Immature natural killer cell (primary cell): Measurements from ENCODE around the gene FOXB1. TPM values are rescaled to one million over a fixed set of nuclear protein-coding genes. Genes with fewer than 3 reads are reported as not detected.

Experiments
- DNase-seq, 3 donors: peaks; one replicate each; pipeline ENCODE4 v3.0.0; 2022; ENCODE audit warnings: mixed read lengths in 1 of 3
- H3K27ac Mint-ChIP-seq, 6 donors: one replicate each; pipeline ENCODE4 v1.8.0; 2020; ENCODE audit warnings: mixed read lengths in 6 of 6, mild to moderate bottlenecking in 5 of 6, inconsistent platforms in 4 of 6, moderate library complexity in 3 of 6
- H3K27me3 Mint-ChIP-seq, 3 donors: one replicate each; pipeline ENCODE4 v1.8.0; 2020 to 2021; ENCODE audit warnings: low read depth in 3 of 3, mild to moderate bottlenecking in 3 of 3, mixed read lengths in 3 of 3, moderate library complexity in 3 of 3, inconsistent platforms in 1 of 3
- H3K36me3 Mint-ChIP-seq, 3 donors: one replicate each; pipeline ENCODE4 v1.8.0; 2020; ENCODE audit warnings: mixed read lengths in 3 of 3, inconsistent platforms in 2 of 3, mild to moderate bottlenecking in 2 of 3
- H3K4me1 Mint-ChIP-seq, 2 donors: one replicate each; pipeline ENCODE4 v1.8.0; 2020; ENCODE audit warnings: inconsistent platforms in 2 of 2, mild to moderate bottlenecking in 2 of 2, mixed read lengths in 2 of 2, moderate library complexity in 1 of 2
- H3K4me3 Mint-ChIP-seq, 5 donors: one replicate each; pipeline ENCODE4 v1.8.0; 2020; ENCODE audit warnings: mild to moderate bottlenecking in 5 of 5, mixed read lengths in 5 of 5, inconsistent platforms in 3 of 5, moderate library complexity in 3 of 5
- H3K9me3 Mint-ChIP-seq, 6 donors: one replicate each; pipeline ENCODE4 v1.8.0; 2020; ENCODE audit warnings: mild to moderate bottlenecking in 6 of 6, mixed read lengths in 6 of 6, inconsistent platforms in 4 of 6, moderate library complexity in 3 of 6
- polyA plus RNA-seq, 3 donors: library from polyadenylated mRNA; unstranded; fragments of 300-500 nt; fragmentation: Illumina TruSeq; gene quantifications; one replicate each; pipeline ENCODE4 v1.2.3, GENCODE V29; 2021

FOXB1 gene
- polyA plus RNA-seq, result under 1 TPM in 1 of 3 donors, not detected in 2; 0.07 TPM

- Mint-ChIP-seq H3K4me3 (peak within 1 kb of the TSS; percentile 84 to 98 (median 92)), H3K27me3 (peaks cover 52 to 81% (median 75%) of the 10 kb centered on the region in 3 donors), H3K9me3 (peaks cover 0 to 5% (median 2%) of the 10 kb centered on the region in 6 donors), H3K4me1 (peaks cover 37 to 38% of the 10 kb centered on the region in 2 donors), H3K36me3 (peaks cover 0 to 4% (median 0%) of the 10 kb centered on the region in 3 donors), H3K27ac (peak within 1 kb of the TSS in 1 of 6 donors; percentile 13)
- DNase-seq, result no peak
Observed at GRCh38 chr15:60004009-60004845, at the start of gene FOXB1. FOXB1 (plus strand) TSS chr15:60004311; CDS start chr15:60004964, 653 bp downstream.

GRCh38 chr15:59958288-59958687 lies 45.8 kb upstream of the FOXB1 start:
- Mint-ChIP-seq H3K4me1 (no peaks in the 10 kb centered on the region), H3K36me3 (peaks cover 6 to 13% (median 8%) of the 10 kb centered on the region in 3 donors), H3K4me3 (no peak overlapping the region), H3K27ac (no peak overlapping the region), H3K9me3 (peaks cover 18 to 30% (median 23%) of the 10 kb centered on the region in 6 donors), H3K27me3 (peaks cover 9 to 11% (median 11%) of the 10 kb centered on the region in 3 donors)
- DNase-seq, result no peak

GRCh38 chr15:59960318-59960717 lies 43.8 kb upstream of the FOXB1 start:
- no peak overlapping the region for H3K4me3 Mint-ChIP-seq
- H3K27me3 Mint-ChIP-seq, result peaks cover 9 to 13% (median 11%) of the 10 kb centered on the region in 3 donors
- peaks cover 8 to 14% (median 13%) of the 10 kb centered on the region in 3 donors for H3K36me3 Mint-ChIP-seq
- peaks cover 19 to 35% (median 28%) of the 10 kb centered on the region in 6 donors for H3K9me3 Mint-ChIP-seq
- no peak for DNase-seq
- H3K4me1 Mint-ChIP-seq, result no peaks in the 10 kb centered on the region
- H3K27ac Mint-ChIP-seq, result no peak overlapping the region

GRCh38 chr15:59963322-59963721 lies 40.8 kb upstream of the FOXB1 start:
- H3K4me1 Mint-ChIP-seq, result no peaks in the 10 kb centered on the region
- DNase-seq, result no peak
- H3K27me3 Mint-ChIP-seq, result peaks cover 3 to 14% (median 12%) of the 10 kb centered on the region in 3 donors
- H3K4me3 Mint-ChIP-seq, result no peak overlapping the region
- H3K27ac Mint-ChIP-seq, result no peak overlapping the region
- peaks cover 16 to 33% (median 26%) of the 10 kb centered on the region in 6 donors for H3K9me3 Mint-ChIP-seq
- H3K36me3 Mint-ChIP-seq, result peaks cover 8 to 14% (median 13%) of the 10 kb centered on the region in 3 donors

GRCh38 chr15:59963925-59964324 lies 40.2 kb upstream of the FOXB1 start:
- no peak overlapping the region for H3K4me3 Mint-ChIP-seq
- DNase-seq, result no peak
- no peaks in the 10 kb centered on the region for H3K4me1 Mint-ChIP-seq
- no peak overlapping the region for H3K27ac Mint-ChIP-seq
- H3K27me3 Mint-ChIP-seq, result peaks cover 3 to 14% (median 14%) of the 10 kb centered on the region in 3 donors
- H3K9me3 Mint-ChIP-seq, result peaks cover 15 to 33% (median 26%) of the 10 kb centered on the region in 6 donors
- H3K36me3 Mint-ChIP-seq, result peaks cover 8 to 14% (median 13%) of the 10 kb centered on the region in 3 donors

GRCh38 chr15:59965741-59966140 lies 38.4 kb upstream of the FOXB1 start:
- Mint-ChIP-seq H3K27ac (no peak overlapping the region), H3K4me1 (no peaks in the 10 kb centered on the region)

GRCh38 chr15:59966262-59966661 lies 37.8 kb upstream of the FOXB1 start:
- peaks cover 0 to 8% (median 0%) of the 10 kb centered on the region in 3 donors for H3K36me3 Mint-ChIP-seq
- peaks cover 1 to 16% (median 11%) of the 10 kb centered on the region in 6 donors for H3K9me3 Mint-ChIP-seq
- DNase-seq, result no peak
- H3K27ac Mint-ChIP-seq, result no peak overlapping the region
- H3K4me1 Mint-ChIP-seq, result no peaks in the 10 kb centered on the region
- H3K4me3 Mint-ChIP-seq, result no peak overlapping the region
- H3K27me3 Mint-ChIP-seq, result peaks cover 2 to 15% (median 12%) of the 10 kb centered on the region in 3 donors

More at GRCh38 chr15:59965741-59966140, 38.4 kb upstream of the FOXB1 start:
- DNase-seq, result no peak
- H3K4me3 Mint-ChIP-seq, result no peak overlapping the region
- peaks cover 2 to 19% (median 14%) of the 10 kb centered on the region in 3 donors for H3K27me3 Mint-ChIP-seq
- peaks cover 4 to 21% (median 15%) of the 10 kb centered on the region in 6 donors for H3K9me3 Mint-ChIP-seq
- H3K36me3 Mint-ChIP-seq, result peaks cover 0 to 8% (median 4%) of the 10 kb centered on the region in 3 donors

GRCh38 chr15:59968314-59968713 lies 35.8 kb upstream of the FOXB1 start:
- peaks cover 2 to 17% (median 13%) of the 10 kb centered on the region in 3 donors for H3K27me3 Mint-ChIP-seq
- no peak overlapping the region for H3K4me3 Mint-ChIP-seq
- peaks cover 0 to 8% (median 5%) of the 10 kb centered on the region in 6 donors for H3K9me3 Mint-ChIP-seq
- H3K36me3 Mint-ChIP-seq, result peaks cover 0 to 8% (median 0%) of the 10 kb centered on the region in 3 donors
- DNase-seq, result no peak
- H3K4me1 Mint-ChIP-seq, result no peaks in the 10 kb centered on the region
- H3K27ac Mint-ChIP-seq, result no peak overlapping the region

GRCh38 chr15:59972241-59972640 lies 31.9 kb upstream of the FOXB1 start:
- DNase-seq, result no peak
- peaks cover 0 to 2% (median 0%) of the 10 kb centered on the region in 6 donors for H3K9me3 Mint-ChIP-seq
- no peak overlapping the region for H3K4me3 Mint-ChIP-seq
- H3K36me3 Mint-ChIP-seq, result no peaks in the 10 kb centered on the region
- H3K4me1 Mint-ChIP-seq, result peaks cover 22 to 28% of the 10 kb centered on the region in 2 donors
- peaks cover 4 to 16% (median 12%) of the 10 kb centered on the region in 3 donors for H3K27me3 Mint-ChIP-seq
- no peak overlapping the region for H3K27ac Mint-ChIP-seq

- Mint-ChIP-seq H3K27me3 (peaks cover 2 to 12% (median 7%) of the 10 kb centered on the region in 3 donors), H3K4me1 (peaks cover 25 to 31% of the 10 kb centered on the region in 2 donors), H3K27ac (peak overlapping the region; percentile 13 to 81 (median 50)), H3K36me3 (peaks cover 0 to under 1% (median 0%) of the 10 kb centered on the region in 3 donors), H3K4me3 (peak overlapping the region; percentile 64 to 81 (median 76)), H3K9me3 (peaks cover 0 to 2% (median 0%) of the 10 kb centered on the region in 6 donors)
- peak; percentile 69 to 71 (median 70) for DNase-seq
Observed at GRCh38 chr15:59976480-59977271, 27.4 kb upstream of the FOXB1 start.

- Mint-ChIP-seq H3K9me3 (peaks cover 0 to 2% (median 0%) of the 10 kb centered on the region in 6 donors), H3K4me3 (no peak overlapping the region), H3K36me3 (no peaks in the 10 kb centered on the region), H3K27ac (no peak overlapping the region), H3K27me3 (peaks cover 21 to 45% (median 44%) of the 10 kb centered on the region in 3 donors), H3K4me1 (peaks cover 10 to 11% of the 10 kb centered on the region in 2 donors)
- DNase-seq, result no peak
Observed at GRCh38 chr15:59991834-59992233, 12.3 kb upstream of the FOXB1 start.

- no peak for DNase-seq
- H3K36me3 Mint-ChIP-seq, result no peaks in the 10 kb centered on the region
- peaks cover 22 to 54% (median 48%) of the 10 kb centered on the region in 3 donors for H3K27me3 Mint-ChIP-seq
- no peak overlapping the region for H3K4me3 Mint-ChIP-seq
- H3K9me3 Mint-ChIP-seq, result peaks cover 0 to 2% (median 0%) of the 10 kb centered on the region in 6 donors
- no peak overlapping the region for H3K27ac Mint-ChIP-seq
- H3K4me1 Mint-ChIP-seq, result peaks cover 18 to 20% of the 10 kb centered on the region in 2 donors
Observed at GRCh38 chr15:59993041-59993750, 10.9 kb upstream of the FOXB1 start.

- Mint-ChIP-seq H3K36me3 (no peaks in the 10 kb centered on the region), H3K9me3 (peaks cover 0 to 2% (median 0%) of the 10 kb centered on the region in 6 donors), H3K4me1 (peaks cover 18 to 20% of the 10 kb centered on the region in 2 donors), H3K27me3 (peaks cover 21 to 58% (median 54%) of the 10 kb centered on the region in 3 donors), H3K27ac (no peak overlapping the region), H3K4me3 (no peak overlapping the region)
- no peak for DNase-seq
Observed at GRCh38 chr15:59993950-59994401, 10.1 kb upstream of the FOXB1 start.
